ENCODE results near the gene CORIN.
"Not testable (repeated sequence)": the region's sequence is repeated elsewhere in the genome, so short reads cannot be mapped to it uniquely, and the experiment has no call there.

CORIN gene

DNA sequence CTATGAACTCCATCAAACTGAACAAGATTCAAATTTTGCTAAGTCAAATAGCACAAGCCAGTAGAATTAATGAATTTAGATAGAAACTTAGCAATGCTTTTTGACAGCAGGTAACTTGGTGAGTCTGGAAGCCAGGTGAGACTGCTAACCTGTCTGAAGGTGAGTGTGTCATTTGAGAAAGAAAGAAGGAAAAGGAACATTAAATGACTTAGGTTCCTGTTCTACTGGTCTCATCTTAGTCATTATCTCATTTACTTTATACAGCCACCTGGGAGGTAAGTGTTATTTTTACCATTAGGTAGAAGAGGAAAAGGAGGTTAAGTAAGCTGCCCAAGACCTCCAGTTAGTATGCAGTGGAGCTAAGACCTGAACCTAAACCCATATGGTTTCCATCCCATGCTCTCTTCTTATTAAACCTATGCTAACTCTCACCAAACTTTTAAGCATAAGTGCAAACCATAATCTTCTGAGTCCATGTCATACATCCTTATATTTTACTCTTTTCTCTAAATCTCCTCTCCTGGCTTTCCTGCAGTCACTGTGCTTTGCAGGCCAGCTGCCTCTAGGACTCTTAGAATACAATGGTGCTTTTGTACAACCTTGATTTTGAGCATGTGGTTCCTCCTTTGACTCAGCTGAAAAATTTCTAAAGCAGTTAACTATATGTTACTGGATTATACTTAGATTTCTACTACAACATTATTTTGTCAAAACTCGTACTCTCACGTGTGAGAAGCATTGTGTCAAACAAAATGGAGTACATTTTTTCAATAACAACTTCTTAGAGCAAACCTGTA lies 284.3 kb downstream of the CORIN start:
- no peak for DNase-seq

DNA sequence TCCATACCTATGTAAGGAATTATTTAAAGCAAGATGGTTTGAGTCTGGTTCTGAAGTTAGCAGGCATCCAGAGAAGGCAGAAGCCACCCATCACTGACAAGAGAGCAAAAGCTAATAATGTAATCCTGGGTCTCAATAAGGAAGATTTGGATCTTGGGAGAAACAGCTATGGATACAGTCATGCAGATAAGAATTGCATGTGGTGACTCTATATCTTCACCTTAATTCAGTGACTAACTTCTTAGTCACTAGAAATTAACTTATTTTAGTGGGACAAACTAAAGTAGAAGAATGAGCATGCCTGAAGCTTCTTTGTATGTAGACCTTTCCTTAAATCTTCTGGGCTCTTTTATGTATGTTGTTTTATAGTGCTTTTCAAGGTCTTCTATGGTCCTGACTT lies 286.2 kb downstream of the CORIN start:
- no peak for DNase-seq

GRCh38 chr4:47550899-47551548 lies 286.8 kb downstream of the CORIN start:
- no peak for DNase-seq

DNA sequence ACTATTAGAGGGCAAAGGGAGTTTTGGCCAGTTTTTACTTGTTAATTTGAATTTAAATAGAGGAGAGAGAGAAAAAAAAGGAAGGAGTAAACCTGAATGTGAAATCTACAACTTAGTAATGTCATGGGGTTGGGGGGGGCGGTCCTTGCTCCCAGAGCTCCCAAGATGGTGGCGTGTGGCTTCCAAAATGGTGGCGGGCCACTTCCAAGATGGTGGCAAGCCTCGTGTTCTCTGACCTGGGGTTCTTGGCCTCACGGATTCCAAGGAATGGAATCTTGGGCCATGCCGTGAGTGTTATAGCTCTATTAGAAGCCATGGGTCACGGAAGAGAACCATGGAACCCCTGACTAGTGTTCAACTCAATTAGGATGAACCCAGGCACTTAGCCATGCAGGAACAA lies 287.5 kb downstream of the CORIN start:
- not testable (repeated sequence) for DNase-seq
